Measurements from ENCODE around the gene CDC14A.

DNA sequence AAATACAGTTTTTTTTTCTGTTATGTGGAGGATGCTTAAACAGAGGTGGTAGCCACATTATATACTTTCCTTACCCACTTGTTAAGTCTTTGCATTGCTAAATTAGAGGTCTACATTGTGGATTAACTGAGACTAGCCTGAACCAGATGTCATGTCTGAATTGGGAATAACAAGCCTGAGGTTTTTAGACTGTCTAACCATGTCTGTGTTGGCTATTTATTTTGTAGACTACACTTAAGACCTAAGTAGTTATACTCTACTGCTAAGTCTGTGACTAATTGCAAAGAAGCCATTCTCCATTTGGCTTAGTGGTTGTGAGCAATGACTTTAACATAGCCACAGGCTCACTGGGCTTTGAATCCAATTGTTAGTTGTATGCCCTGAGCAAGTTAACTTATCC lies 45.4 kb downstream of the CDC14A start:
- TF ChIP-seq EZH2 (IDR thresholded peaks at IDR 0.05; ENCODE audit: insufficient read depth, low read length) = no peak
- TF ChIP-seq, protein P1, sequence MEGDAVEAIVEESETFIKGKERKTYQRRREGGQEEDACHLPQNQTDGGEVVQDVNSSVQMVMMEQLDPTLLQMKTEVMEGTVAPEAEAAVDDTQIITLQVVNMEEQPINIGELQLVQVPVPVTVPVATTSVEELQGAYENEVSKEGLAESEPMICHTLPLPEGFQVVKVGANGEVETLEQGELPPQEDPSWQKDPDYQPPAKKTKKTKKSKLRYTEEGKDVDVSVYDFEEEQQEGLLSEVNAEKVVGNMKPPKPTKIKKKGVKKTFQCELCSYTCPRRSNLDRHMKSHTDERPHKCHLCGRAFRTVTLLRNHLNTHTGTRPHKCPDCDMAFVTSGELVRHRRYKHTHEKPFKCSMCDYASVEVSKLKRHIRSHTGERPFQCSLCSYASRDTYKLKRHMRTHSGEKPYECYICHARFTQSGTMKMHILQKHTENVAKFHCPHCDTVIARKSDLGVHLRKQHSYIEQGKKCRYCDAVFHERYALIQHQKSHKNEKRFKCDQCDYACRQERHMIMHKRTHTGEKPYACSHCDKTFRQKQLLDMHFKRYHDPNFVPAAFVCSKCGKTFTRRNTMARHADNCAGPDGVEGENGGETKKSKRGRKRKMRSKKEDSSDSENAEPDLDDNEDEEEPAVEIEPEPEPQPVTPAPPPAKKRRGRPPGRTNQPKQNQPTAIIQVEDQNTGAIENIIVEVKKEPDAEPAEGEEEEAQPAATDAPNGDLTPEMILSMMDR (IDR thresholded peaks at IDR 0.05; ENCODE audit: insufficient read depth, low read depth, low read length) = no peak

All from astrocyte (in vitro differentiated cells and primary cell).